ENCODE data around the gene FHOD1. TPM values are rescaled to one million over a fixed set of nuclear protein-coding genes. Genes with fewer than 3 reads are reported as not detected.

FHOD1 gene
- total and polyA plus RNA-seq, 2 donors: 5.6 to 27.8 TPM

DNA sequence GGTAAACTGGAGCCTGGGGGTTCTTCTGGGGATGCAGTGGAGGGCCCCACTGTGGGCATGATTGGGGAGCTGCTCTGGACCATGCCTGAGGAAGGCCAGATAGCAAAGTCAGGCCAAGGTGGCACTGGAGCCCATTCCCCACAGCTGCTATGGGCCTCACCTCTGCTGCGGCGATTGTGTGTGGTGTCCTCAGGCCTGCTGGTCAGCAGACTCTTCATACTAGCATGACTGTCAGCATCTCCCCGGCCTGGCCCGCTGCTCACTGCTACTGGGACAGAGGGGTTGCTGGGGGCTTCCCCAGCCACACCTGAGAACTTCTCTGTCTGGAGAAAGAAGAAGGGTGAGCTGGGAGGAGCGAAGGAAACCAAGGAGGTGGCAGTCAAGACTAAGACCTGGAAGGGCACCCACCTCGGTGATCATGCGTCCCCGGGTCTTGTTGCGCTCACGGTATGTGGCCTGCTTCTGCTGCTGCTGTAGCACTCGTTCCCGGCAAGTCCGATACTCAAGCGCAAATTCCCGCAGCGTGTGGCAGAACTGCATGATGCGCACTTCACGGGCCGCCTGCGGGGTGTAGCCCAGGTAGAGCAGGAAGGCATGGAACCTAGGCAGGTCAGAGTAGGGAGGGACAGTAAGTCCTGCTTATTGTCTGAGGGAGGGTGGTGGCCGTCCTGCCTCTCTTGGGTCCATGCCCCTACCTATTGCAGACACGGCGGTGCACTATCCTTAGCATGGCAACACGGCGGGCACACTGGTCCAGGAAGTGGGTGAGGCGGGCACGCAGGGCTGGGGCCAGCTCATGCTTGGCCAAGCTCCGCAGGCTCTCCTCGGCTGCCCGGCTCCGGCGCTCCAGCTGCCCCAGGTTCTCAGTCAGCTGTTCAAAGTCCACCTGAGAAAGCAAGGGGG is 17.1 kb downstream of the FHOD1 start:
- no peak overlapping the region for H3K27ac ChIP-seq (ENCODE audit: low read depth in 1 of 2, low read length in 1 of 2)
- peaks cover 11 to 17% of the 10 kb centered on the region in 2 donors for H3K4me1 ChIP-seq (ENCODE audit: control insufficient read depth in 2 of 2, insufficient read depth in 2 of 2, low read length in 2 of 2)
- H3K9me3 ChIP-seq (ENCODE audit: control insufficient read depth in 2 of 2, insufficient read depth in 1 of 2, low read length in 1 of 2): no peaks in the 10 kb centered on the region
- WGBS: 98% methylated on average over 32 of the region's 32 CpGs
- H3K36me3 ChIP-seq (ENCODE audit: control insufficient read depth in 2 of 2, insufficient read depth in 2 of 2, low read length in 1 of 2): peaks cover 40 to 49% of the 10 kb centered on the region in 2 donors
- H3K4me3 ChIP-seq (ENCODE audit: low read length in 2 of 2): no peak overlapping the region
- DNase-seq (ENCODE audit: low read depth in 6 of 9, low spot score in 9 of 9): no peak
- no peaks in the 10 kb centered on the region for H3K27me3 ChIP-seq (ENCODE audit: control insufficient read depth in 2 of 2, insufficient read depth in 1 of 2, low read length in 1 of 2)

DNA sequence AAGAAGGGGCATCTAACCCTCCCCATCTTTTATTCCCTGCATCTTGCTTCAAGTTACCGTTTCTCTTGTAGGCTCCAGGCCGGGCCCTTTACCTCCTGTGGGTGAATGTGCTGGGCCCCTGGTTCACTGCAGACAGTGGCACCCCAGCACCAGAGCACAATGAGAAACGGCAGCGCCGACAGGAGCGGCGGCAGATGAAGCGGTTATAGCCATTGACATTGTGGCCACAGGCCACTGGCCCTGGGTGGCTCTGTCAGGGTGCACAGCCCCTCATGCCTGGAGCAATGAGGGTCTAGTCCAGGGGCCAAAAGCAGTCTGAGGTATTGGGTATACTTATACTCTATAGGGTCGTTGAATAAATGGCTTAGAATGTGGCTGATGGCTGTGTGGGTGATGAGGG is 18.4 kb downstream of the FHOD1 start:
- H3K4me3 ChIP-seq (ENCODE audit: low read length in 2 of 2): no peak overlapping the region
- no peaks in the 10 kb centered on the region for H3K27me3 ChIP-seq (ENCODE audit: control insufficient read depth in 2 of 2, insufficient read depth in 1 of 2, low read length in 1 of 2)
- H3K9me3 ChIP-seq (ENCODE audit: control insufficient read depth in 2 of 2, insufficient read depth in 1 of 2, low read length in 1 of 2): no peaks in the 10 kb centered on the region
- peaks cover 11 to 23% of the 10 kb centered on the region in 2 donors for H3K4me1 ChIP-seq (ENCODE audit: control insufficient read depth in 2 of 2, insufficient read depth in 2 of 2, low read length in 2 of 2)
- WGBS: 97% methylated on average over 9 of the region's 9 CpGs
- H3K27ac ChIP-seq (ENCODE audit: low read depth in 1 of 2, low read length in 1 of 2): no peak overlapping the region
- H3K36me3 ChIP-seq (ENCODE audit: control insufficient read depth in 2 of 2, insufficient read depth in 2 of 2, low read length in 1 of 2): peaks cover 40 to 43% of the 10 kb centered on the region in 2 donors
- no peak for DNase-seq (ENCODE audit: low read depth in 6 of 9, low spot score in 9 of 9)

DNA sequence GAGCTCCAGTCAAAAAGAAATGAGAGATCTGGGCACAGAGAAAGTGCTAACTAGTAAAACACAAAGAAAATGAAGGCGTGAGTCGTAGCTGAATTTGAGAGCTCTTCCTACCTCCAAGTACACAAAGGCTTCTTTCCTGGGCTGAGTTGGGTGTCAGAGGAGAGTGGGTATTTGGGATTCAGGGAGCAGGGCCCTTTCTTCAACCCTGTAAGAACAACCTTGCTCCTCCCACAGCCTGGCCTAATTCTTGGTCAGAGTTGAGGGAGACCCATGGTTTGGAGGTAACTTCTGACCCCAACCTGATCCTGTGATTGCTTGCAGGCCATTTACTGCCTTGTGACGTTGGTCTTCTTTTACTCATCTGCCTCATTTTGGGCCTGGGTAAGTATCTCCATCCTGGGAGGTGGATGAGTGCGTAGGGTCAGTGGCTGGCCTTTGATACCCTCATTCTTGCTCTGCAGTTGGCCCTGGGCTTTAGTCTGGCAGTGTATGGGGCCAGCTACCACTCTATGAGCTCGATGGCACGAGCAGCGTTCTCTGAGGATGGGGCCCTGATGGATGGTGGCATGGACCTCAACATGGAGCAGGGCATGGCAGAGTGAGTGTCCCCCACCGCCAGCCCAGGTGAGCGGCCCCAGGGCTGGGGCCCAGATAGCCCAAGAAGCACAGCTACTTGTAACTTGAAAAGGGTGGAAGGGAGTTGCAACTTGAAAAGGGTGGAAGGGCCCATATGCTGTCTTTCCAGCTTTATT is 19.1 kb downstream of the FHOD1 start:
- 98% methylated on average over 9 of the region's 9 CpGs for WGBS
- Histone ChIP-seq H3K36me3 (ENCODE audit: control insufficient read depth in 2 of 2, insufficient read depth in 2 of 2, low read length in 1 of 2) (peaks cover 39 to 40% of the 10 kb centered on the region in 2 donors), H3K4me1 (ENCODE audit: control insufficient read depth in 2 of 2, insufficient read depth in 2 of 2, low read length in 2 of 2) (peaks cover 11 to 27% of the 10 kb centered on the region in 2 donors)

DNA sequence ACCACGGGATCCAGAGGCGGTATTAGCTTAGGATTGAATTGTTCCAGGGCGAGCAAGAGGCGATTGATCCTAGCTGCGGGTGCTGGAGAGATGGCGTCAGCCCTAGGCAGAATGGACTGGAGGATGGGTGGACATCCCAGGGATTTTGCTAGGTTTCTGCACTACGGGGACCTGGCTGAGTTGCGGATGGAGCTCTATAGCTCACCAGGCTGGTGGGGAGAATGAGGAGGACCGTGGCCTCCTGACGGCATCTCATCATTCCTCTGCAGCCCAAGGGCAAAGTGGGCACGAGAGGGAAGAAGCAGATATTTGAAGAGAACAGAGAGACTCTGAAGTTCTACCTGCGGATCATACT is 19.7 kb downstream of the FHOD1 start:
- Histone ChIP-seq H3K36me3 (ENCODE audit: control insufficient read depth in 2 of 2, insufficient read depth in 2 of 2, low read length in 1 of 2) (peaks cover 39 to 40% of the 10 kb centered on the region in 2 donors), H3K27ac (ENCODE audit: low read depth in 1 of 2, low read length in 1 of 2) (peak overlapping the region in 1 of 2 donors; percentile 20), H3K4me3 (ENCODE audit: low read length in 2 of 2) (peak overlapping the region; percentile 90), H3K27me3 (ENCODE audit: control insufficient read depth in 2 of 2, insufficient read depth in 1 of 2, low read length in 1 of 2) (no peaks in the 10 kb centered on the region), H3K4me1 (ENCODE audit: control insufficient read depth in 2 of 2, insufficient read depth in 2 of 2, low read length in 2 of 2) (peaks cover 11 to 27% of the 10 kb centered on the region in 2 donors), H3K9me3 (ENCODE audit: control insufficient read depth in 2 of 2, insufficient read depth in 1 of 2, low read length in 1 of 2) (no peaks in the 10 kb centered on the region)
- WGBS: 18% methylated on average over 12 of the region's 12 CpGs
- no peak for DNase-seq (ENCODE audit: low read depth in 6 of 9, low spot score in 9 of 9)

More for the DNA sequence above, 19.1 kb downstream of the FHOD1 start:
- H3K27ac ChIP-seq (ENCODE audit: low read depth in 1 of 2, low read length in 1 of 2): no peak overlapping the region
- no peaks in the 10 kb centered on the region for H3K9me3 ChIP-seq (ENCODE audit: control insufficient read depth in 2 of 2, insufficient read depth in 1 of 2, low read length in 1 of 2)
- H3K27me3 ChIP-seq (ENCODE audit: control insufficient read depth in 2 of 2, insufficient read depth in 1 of 2, low read length in 1 of 2): no peaks in the 10 kb centered on the region
- DNase-seq (ENCODE audit: low read depth in 6 of 9, low spot score in 9 of 9): no peak
- H3K4me3 ChIP-seq (ENCODE audit: low read length in 2 of 2): peak overlapping the region in 1 of 2 donors; percentile 90

DNA sequence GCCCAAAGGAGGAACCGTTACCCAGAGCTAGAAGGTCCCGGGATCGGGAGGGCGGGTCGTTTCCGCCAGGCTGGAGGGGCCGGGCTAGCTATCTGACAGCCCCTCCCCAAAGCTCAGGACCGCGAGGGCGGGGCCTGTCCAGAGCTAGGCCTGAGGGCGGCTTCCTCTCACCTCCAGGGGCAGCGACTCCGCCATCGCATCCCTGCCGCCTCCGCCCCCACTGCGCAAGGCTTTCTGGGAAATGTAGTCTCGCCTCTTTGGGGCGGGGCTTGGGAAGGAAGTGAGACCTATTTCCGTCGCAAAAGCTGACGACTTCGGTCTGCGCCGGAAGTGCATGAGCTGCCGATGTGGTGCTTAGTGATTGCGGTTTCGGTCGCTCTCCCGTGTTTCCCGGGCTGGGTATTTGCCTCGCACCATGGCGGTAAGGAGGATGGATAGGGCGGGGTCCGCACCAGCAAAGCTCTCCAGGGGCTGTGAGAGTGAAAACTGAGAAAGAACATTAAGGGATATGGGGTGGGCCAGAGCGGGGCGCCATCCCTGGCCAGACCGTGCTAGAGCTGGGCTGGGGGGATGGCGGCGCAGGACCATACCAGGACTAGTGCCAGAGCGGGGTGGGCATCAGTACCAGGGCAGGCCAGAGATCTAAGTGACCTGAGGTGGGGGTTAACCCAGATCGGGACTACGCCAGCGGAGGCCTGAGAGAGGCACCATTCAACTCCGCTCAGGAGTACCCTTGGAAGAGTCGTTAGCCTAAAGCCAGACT is 20.3 kb downstream of the FHOD1 start, which contains the start of gene TMEM208:
Gene TMEM208 (plus strand): TSS at position 327 of the 763 bp plus-strand sequence. CDS start 89 bp downstream, at position 416.
- peak; percentile 94 to 99 (median 97) for DNase-seq (ENCODE audit: low read depth in 6 of 9, low spot score in 9 of 9)
- H3K4me3 ChIP-seq (ENCODE audit: low read length in 2 of 2): peak within 1 kb of the TSS; percentile 90
- H3K36me3 ChIP-seq (ENCODE audit: control insufficient read depth in 2 of 2, insufficient read depth in 2 of 2, low read length in 1 of 2): peaks cover 37 to 40% of the 10 kb centered on the region in 2 donors
- no peaks in the 10 kb centered on the region for H3K27me3 ChIP-seq (ENCODE audit: control insufficient read depth in 2 of 2, insufficient read depth in 1 of 2, low read length in 1 of 2)
- H3K27ac ChIP-seq (ENCODE audit: low read depth in 1 of 2, low read length in 1 of 2): peak within 1 kb of the TSS; percentile 20 to 86
- H3K4me1 ChIP-seq (ENCODE audit: control insufficient read depth in 2 of 2, insufficient read depth in 2 of 2, low read length in 2 of 2): peaks cover 11 to 27% of the 10 kb centered on the region in 2 donors
- WGBS: under 1% methylated on average over 46 of the region's 46 CpGs
- H3K9me3 ChIP-seq (ENCODE audit: control insufficient read depth in 2 of 2, insufficient read depth in 1 of 2, low read length in 1 of 2): no peaks in the 10 kb centered on the region

DNA sequence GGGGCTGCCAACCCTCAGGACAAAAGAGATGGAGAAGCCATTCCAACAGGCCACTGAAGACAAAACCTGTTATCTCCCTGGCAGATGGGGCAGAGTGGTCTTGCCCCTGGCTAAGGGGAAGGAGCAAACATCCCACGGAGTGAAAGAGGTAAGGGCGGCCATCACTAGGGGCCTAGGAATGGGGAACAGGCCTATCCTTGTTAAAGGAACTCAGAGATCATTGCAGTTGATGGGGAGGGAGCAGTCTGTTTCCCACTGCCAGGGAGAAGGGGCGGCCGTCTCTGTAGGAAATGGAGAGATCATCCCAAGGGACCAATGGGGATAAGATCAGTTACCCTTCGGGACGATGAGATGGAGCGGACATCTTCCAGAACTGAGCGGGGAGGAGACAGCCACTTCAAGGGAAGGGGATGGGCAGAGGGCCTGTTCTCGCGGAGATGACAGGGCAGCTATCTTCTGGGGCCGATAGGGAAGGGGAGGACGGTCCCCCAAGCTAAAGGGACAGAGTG is 20.9 kb downstream of the FHOD1 start:
- Histone ChIP-seq H3K4me3 (ENCODE audit: low read length in 2 of 2) (peak overlapping the region; percentile 90), H3K4me1 (ENCODE audit: control insufficient read depth in 2 of 2, insufficient read depth in 2 of 2, low read length in 2 of 2) (peaks cover 11 to 27% of the 10 kb centered on the region in 2 donors), H3K27me3 (ENCODE audit: control insufficient read depth in 2 of 2, insufficient read depth in 1 of 2, low read length in 1 of 2) (no peaks in the 10 kb centered on the region), H3K27ac (ENCODE audit: low read depth in 1 of 2, low read length in 1 of 2) (peak overlapping the region in 1 of 2 donors; percentile 67), H3K36me3 (ENCODE audit: control insufficient read depth in 2 of 2, insufficient read depth in 2 of 2, low read length in 1 of 2) (peaks cover 31 to 33% of the 10 kb centered on the region in 2 donors), H3K9me3 (ENCODE audit: control insufficient read depth in 2 of 2, insufficient read depth in 1 of 2, low read length in 1 of 2) (no peaks in the 10 kb centered on the region)
- 13% methylated on average over 12 of the region's 12 CpGs for WGBS
- DNase-seq (ENCODE audit: low read depth in 6 of 9, low spot score in 9 of 9): no peak

DNA sequence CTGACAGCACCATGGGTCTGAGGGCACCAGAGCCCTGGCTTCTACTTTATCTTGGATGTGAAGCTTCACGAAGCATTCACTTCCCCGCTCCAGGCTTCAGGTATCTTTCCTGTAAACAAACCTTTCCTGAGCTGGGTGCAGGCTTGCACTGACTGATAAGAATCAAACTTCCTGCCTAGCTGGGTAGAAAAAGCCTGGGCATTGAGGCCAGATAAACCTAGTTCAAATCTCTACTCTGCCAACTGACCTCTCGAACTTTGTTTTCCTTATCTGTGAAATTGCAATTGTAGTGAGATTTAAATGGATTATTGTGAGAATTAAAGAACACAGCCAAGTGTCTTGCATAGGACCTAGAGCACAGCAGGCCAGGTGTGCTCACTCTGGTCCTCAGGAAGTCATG is 23.3 kb downstream of the FHOD1 start:
- 55% methylated on average over 3 of the region's 3 CpGs for WGBS
- Histone ChIP-seq H3K27ac (ENCODE audit: low read depth in 1 of 2, low read length in 1 of 2) (no peak overlapping the region), H3K36me3 (ENCODE audit: control insufficient read depth in 2 of 2, insufficient read depth in 2 of 2, low read length in 1 of 2) (peaks cover 8 to 10% of the 10 kb centered on the region in 2 donors)

DNA sequence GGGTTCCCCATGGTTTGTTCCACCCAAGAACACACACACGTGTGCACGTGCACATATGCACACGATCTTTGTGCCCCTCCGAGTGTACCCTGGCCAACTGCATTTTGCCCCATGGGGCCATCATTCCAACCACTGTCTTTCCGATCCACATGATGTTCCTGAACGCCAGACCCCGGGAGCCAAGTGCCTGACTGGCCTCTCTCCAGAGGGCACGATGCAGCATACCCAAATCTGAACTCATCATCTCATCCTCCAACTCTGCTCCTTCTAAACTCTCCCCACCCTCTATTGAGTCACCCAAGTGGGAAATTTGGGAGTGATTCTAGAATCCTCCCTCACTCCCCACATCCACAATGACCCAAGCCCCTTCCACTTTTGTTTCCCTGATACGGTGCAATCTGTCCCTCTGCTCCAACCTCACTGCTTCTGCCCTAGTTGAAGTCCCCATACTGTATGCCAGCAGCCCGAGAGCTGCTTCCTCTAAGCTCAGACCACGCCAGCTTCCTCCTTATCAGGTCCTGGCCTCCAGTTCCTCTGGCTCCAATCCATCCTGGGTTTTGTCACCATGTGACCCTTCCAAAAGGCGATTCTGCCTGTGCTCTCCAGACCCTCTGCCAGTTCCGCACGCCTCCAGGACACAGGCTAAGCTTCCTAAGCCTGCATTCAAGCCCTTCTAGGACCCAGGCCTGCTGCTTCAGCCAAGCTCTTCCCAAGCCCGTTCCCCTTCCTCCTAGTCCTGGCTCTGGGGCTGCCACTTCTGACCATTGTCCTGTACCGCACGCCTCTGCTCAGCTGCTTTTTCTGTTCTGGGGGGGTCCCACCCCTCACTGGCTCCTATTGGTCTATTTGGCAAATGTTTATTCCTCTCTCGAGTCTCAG is 30.4 kb downstream of the FHOD1 start:
- Histone ChIP-seq H3K4me3 (ENCODE audit: low read length in 2 of 2) (no peak overlapping the region), H3K9me3 (ENCODE audit: control insufficient read depth in 2 of 2, insufficient read depth in 1 of 2, low read length in 1 of 2) (no peaks in the 10 kb centered on the region), H3K27me3 (ENCODE audit: control insufficient read depth in 2 of 2, insufficient read depth in 1 of 2, low read length in 1 of 2) (no peaks in the 10 kb centered on the region), H3K27ac (ENCODE audit: low read depth in 1 of 2, low read length in 1 of 2) (no peak overlapping the region), H3K4me1 (ENCODE audit: control insufficient read depth in 2 of 2, insufficient read depth in 2 of 2, low read length in 2 of 2) (no peaks in the 10 kb centered on the region), H3K36me3 (ENCODE audit: control insufficient read depth in 2 of 2, insufficient read depth in 2 of 2, low read length in 1 of 2) (no peaks in the 10 kb centered on the region)
- WGBS: 77% methylated on average over 18 of the region's 18 CpGs
- DNase-seq (ENCODE audit: low read depth in 6 of 9, low spot score in 9 of 9): no peak

More for the DNA sequence above, 23.3 kb downstream of the FHOD1 start:
- DNase-seq (ENCODE audit: low read depth in 6 of 9, low spot score in 9 of 9): no peak
- H3K9me3 ChIP-seq (ENCODE audit: control insufficient read depth in 2 of 2, insufficient read depth in 1 of 2, low read length in 1 of 2): no peaks in the 10 kb centered on the region
- no peaks in the 10 kb centered on the region for H3K27me3 ChIP-seq (ENCODE audit: control insufficient read depth in 2 of 2, insufficient read depth in 1 of 2, low read length in 1 of 2)
- H3K4me3 ChIP-seq (ENCODE audit: low read length in 2 of 2): no peak overlapping the region
- H3K4me1 ChIP-seq (ENCODE audit: control insufficient read depth in 2 of 2, insufficient read depth in 2 of 2, low read length in 2 of 2): peaks cover 11 to 27% of the 10 kb centered on the region in 2 donors

Measured in thymus (tissue), 11 donors.